Muscle of back (tissue), 11 donors: ENCODE measurements around the gene CDKN1C. TPM values are rescaled to one million over a fixed set of nuclear protein-coding genes. Genes with fewer than 3 reads are reported as not detected.
"Not testable (repeated sequence)": the region's sequence is repeated elsewhere in the genome, so short reads cannot be mapped to it uniquely, and the experiment has no call there.

ENCODE experiments used
- DNase-seq, 3 donors: peaks; one replicate each; pipeline versions ENCODE4 v3.0.0 to v3.0.0-alpha.2; 2013
- polyA plus RNA-seq, 10 donors: library from polyadenylated mRNA; unstranded; fragments of 120-200 nt; gene quantifications; one replicate each; pipeline ENCODE4 v1.2.1, GENCODE V29; 2013; ENCODE audit not compliant: insufficient read length in 10 of 10

The CDKN1C gene
- polyA plus RNA-seq, 10 donors = 135 to 206 (median 171) TPM

- DNase-seq = no peak
These were observed 25.7 kb upstream of the CDKN1C start for GRCh38 chr11:2911088-2911784.

DNA sequence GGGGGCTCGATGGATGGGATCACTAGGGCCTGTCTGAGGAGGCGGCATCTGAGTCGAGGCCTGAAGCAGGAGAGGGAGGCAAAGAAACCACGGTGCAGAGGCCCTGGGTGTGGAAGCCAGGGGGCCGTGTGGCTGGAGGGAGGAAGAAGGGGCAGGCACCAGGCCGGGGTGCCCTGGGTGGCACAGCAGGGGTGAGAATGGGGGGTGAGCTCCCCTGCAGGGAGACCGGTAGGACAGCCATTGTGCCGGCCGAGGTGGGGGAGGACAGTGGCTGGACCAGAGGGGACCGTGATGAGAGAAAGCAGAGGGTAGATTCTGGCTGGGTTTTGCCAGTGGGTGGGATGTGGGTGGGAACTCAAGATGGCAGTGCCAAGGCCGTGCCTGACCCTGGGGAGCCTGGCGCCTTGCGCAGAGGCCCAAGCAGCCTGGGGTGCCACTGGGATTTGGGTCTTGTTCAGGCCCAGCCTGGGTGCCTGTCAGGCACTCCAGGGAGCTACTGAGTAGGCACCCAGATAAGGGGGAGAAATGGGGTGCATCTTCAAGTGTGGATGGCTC lies 24.9 kb upstream of the CDKN1C start:
- no peak for DNase-seq

- DNase-seq = no peak
These were observed 23.7 kb upstream of the CDKN1C start for GRCh38 chr11:2909133-2909902.

DNA sequence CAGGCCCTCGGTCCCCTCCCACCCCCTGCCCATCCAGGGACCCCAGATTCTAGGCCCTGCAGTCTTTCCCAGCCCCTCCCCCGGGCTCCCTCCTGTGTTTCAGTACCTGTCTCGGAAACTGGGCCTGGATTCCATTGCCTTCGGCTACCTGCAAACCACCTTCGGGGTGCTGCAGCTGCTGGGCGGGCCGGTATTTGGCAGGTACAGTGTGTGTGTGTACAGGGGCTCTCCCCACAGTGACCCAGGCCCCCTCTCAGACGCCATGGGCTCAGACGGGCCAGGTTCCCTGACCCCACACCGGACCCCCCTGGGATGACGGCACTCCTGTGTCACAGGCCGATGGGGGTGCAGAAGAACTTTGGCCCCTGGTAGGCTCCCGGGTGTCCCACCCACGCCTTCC lies 22.6 kb upstream of the CDKN1C start:
- no peak for DNase-seq

GRCh38 chr11:2905299-2905698 lies 19.7 kb upstream of the CDKN1C start:
- DNase-seq = not testable (repeated sequence)

- no peak for DNase-seq
These were observed 18.8 kb upstream of the CDKN1C start for GRCh38 chr11:2904153-2905052.

- DNase-seq = no peak
These were observed 18.1 kb upstream of the CDKN1C start for GRCh38 chr11:2903672-2904011.

DNA sequence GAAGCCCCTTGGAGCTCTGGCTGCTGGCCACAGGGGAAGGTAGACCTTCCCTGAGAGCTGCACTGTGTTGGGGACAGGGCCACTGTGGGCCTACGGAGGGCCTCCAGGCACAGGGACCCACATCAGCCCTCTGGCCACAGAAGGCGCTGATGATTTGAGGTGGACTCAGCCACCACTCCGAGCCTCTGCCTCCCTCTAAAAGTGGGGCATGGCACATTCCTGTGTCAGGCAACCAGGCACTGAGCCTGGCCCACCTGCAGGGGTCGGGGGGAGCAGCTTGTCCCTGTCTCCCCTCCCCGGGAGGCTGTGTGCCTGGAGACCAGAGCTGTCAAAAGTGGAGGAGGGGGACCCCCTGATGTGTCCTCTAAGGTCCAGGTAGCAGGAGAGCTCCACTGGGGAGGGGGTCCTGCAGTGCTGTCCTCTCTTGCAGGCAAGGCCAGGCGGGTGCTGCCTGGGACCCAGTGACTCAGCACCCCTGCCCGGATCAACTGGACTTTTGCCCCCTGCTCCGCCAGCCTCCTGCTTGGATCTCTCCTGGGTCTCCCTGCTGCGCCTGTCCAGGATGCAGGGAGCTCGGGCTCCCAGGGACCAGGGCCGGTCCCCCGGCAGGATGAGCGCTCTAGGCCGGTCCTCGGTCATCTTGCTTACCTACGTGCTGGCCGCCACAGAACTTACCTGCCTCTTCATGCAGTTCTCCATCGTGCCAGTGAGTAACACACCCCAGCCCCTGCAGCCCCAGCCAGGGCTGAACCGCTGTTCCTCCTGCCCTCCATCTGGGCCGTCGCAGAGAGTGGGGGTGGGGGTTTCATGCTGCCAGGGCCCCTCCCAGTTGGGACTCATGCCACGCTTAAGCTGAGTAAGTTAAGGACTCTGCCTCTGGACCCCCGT lies 17.5 kb upstream of the CDKN1C start:
- no peak for DNase-seq

DNA sequence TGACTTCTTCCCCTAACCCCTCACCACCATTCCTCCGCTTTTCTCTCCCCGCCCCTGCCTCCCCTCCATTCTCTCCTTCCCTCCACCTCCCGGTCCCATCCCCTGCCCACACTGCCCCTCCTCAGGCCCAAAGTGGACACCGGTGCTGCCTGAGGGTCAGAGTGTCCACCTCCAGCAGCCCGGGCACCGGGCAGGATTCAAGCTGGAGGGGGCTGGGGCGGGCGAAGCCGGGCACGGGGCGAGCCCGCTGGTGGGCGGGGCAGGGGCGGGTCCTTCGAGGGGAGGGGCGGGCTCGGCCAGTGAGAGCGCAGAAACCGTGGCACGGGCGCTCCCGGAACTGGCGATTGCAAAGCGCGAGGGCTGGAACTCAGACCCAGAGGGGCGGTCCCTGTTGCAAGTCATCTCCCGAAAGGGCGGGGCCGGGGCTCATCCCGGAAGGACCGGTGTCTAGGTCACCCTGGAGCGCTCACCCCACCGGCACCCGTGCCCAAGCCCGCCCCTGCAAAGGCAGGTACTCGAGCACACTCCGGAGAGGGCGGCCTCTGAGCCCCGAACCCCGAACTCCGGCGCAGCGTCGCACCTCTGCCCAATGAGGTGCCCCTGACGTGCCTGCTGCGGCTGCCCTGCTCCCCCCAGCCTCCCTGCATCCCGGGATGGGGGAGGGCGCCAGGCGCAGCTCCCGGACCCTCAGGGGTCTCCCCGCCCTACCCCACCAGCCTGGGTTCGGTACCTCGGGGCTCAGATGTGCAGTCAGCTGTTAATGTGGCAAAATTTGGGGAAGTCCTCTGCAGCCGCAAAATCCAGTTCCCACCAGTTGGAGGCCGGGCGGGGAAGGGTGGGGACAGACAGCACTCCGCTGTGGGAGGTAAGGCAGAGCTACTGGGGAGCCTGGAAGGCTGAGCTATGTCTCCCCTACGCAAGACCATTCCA lies 16.5 kb upstream of the CDKN1C start:
- peak; percentile 83 to 92 (median 87) for DNase-seq

DNA sequence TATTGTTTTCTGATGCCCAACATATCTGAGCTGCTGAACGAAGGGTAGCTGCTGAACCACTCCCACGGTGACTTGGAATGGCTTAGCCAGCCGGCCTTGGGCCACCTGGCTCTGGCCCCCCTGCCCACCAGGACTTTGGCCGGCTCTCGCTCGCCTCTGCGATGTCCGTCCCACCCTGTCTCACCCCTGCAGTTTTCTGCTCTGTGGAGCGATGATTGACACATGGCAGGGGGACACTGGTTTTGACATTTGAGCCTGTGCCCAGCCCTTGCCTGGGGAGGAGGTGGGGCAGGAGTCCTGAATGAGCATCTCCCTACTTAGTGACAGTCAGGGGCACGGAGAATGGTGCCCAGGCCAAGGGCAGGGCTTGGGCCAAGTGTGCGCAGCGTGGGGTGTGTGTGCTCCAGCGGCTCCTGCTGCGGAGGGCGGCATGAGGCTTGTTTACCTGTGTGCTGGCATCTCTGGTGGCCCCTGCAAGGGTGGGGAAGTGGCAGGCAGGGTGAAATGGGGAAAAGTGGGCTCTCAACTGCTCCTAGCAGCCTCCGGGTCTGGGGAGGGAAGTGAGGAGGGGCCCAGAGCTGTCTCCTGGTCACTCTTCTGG lies 15.7 kb upstream of the CDKN1C start:
- DNase-seq = no peak

DNA sequence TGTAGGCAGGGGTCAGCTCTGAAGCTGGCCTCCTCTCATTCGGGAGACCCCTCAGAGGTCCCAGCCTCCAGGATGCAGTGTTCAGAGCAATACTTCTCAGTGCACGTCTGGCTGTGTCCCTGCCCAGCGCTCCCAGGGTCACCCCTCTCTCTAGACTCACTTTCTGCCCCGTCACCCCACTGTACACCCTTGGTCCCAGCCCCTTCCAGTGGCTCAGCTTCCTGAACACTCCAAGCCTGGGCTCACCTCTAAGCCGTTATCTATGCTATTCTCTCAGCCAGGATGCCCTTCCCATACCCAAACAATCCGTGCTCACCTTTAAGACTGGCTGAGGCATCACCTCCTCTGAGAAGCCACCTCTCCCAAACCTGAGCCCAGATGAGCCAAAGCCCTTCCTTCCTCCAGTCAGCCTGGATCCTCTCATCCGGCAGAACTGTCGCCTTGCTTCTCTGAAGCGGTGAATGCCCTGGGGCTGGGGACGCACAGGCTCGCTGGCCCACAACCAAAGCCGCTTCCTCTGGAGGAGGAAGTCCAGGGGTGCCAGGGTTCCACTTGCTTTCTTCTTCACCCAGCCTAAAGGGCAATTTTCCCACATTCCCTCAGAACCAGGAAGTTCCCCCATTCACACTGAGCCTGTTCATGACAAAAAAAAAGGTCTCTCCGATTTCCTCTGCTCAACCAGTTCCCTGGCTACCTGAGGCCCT lies 13.7 kb upstream of the CDKN1C start:
- DNase-seq = no peak

GRCh38 chr11:2898366-2899079 lies 12.9 kb upstream of the CDKN1C start:
- peak in 1 of 3 donors; percentile 54 for DNase-seq

- DNase-seq = no peak
These were observed 11.5 kb upstream of the CDKN1C start for GRCh38 chr11:2897048-2897447.

GRCh38 chr11:2896047-2896446 lies 10.5 kb upstream of the CDKN1C start:
- no peak for DNase-seq

- DNase-seq = no peak
These were observed 8.4 kb upstream of the CDKN1C start for GRCh38 chr11:2893935-2894334.

GRCh38 chr11:2892967-2893528 lies 7.5 kb upstream of the CDKN1C start:
- no peak for DNase-seq

GRCh38 chr11:2892215-2892966 lies 6.8 kb upstream of the CDKN1C start:
- DNase-seq = peak in 2 of 3 donors; percentile 75 to 89
